Measurements from ENCODE around the gene KRTAP12-3.

The KRTAP12-3 gene, protein sequence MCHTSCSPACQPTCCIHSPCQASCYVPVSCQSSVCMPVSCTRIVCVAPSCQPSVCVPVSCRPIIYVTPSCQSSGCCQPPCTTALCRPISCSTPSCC

GRCh38 chr21:44657635-44658540 is at the start of gene KRTAP12-3:
TSS of gene KRTAP12-3 (plus strand) at chr21:44657932. CDS start at chr21:44657980, 48 bp downstream.
- TF ChIP-seq GATA3 (IDR thresholded peaks at IDR 0.05; ENCODE audit: low read depth, low read length): no peak
- TF ChIP-seq GATA2 (IDR thresholded peaks at IDR 0.05; ENCODE audit: low read depth, low read length): no peak

- TF ChIP-seq GATA3 (IDR thresholded peaks at IDR 0.05; ENCODE audit: low read depth, low read length) (no peak), GATA2 (IDR thresholded peaks at IDR 0.05; ENCODE audit: low read depth, low read length) (no peak)
Observed at GRCh38 chr21:44609193-44609592, 48.5 kb upstream of the KRTAP12-3 start.

DNA sequence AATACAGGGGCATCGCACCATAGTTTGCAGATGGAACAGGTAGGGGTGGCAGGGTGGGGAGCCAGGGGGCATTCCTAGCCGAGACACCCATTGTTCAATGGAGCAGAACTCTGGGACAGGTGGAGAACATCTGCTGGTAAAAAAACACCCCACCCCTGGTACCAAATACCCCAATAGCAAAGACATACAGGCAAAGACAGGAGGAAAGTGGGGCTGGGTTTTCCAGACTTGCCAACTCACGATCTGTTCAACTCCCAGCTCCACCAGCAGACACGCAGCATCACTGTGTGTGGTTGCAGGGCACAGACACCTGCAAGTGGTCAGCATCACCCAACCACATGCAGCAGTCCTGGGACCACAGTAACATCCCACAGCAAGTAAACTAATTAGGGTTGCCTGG is 46.2 kb upstream of the KRTAP12-3 start:
- TF ChIP-seq GATA2 (IDR thresholded peaks at IDR 0.05; ENCODE audit: low read depth, low read length) (no peak), GATA3 (IDR thresholded peaks at IDR 0.05; ENCODE audit: low read depth, low read length) (no peak)

DNA sequence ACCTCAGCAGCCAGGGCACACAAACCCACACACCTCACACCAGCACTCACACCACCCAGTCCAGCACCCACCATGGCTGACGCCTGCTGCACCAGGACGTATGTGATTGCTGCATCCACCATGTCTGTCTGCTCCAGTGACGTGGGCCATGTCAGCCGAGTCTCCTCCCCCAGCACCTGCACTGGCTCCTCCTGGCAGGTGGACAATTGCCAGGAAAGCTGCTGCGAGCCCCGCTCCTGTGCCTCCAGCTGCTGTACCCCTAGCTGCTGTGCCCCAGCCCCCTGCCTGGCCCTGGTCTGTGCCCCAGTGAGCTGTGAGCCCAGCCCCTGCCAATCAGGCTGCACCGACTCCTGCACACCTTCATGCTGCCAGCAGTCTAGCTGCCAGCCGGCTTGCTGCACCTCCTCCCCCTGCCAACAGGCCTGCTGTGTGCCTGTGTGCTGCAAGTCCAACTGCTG is 45.7 kb upstream of the KRTAP12-3 start, which contains the start of gene KRTAP10-8:
Gene KRTAP10-8 (plus strand): TSS at position 51 of the 458 bp plus-strand sequence. CDS start 22 bp downstream, at position 73.
- TF ChIP-seq GATA3 (IDR thresholded peaks at IDR 0.05; ENCODE audit: low read depth, low read length) (no peak), GATA2 (IDR thresholded peaks at IDR 0.05; ENCODE audit: low read depth, low read length) (no peak)

DNA sequence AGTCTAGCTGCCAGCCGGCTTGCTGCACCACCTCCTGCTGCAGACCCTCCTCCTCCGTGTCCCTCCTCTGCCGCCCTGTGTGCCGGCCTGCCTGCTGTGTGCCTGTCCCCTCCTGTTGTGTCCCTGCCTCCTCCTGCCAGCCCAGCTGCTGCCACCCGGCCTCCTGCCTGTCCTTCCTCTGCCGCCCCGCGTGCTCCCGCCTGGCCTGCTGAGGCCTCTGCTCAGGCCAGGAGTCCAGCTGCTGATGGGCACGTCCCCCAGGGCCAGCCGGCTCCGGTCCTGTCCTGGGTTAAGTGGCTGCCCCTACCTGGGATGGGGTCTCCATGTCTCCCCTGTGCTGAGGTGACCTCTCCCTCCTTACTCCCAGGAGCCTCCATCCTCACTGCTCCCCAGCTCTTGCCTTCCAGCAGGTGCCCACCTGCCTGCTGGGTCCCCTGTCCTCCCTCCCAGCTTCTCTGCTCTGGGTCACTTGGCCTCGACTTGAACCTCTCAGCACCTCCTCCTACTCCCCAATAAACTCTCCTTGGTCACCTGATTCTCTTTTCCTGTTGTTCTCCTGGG is 45.0 kb upstream of the KRTAP12-3 start:
- TF ChIP-seq GATA3 (IDR thresholded peaks at IDR 0.05; ENCODE audit: low read depth, low read length): no peak

GRCh38 chr21:44613386-44614155 is 44.2 kb upstream of the KRTAP12-3 start:
- TF ChIP-seq GATA2 (IDR thresholded peaks at IDR 0.05; ENCODE audit: low read depth, low read length) (no peak), GATA3 (IDR thresholded peaks at IDR 0.05; ENCODE audit: low read depth, low read length) (no peak)

GRCh38 chr21:44614161-44614631 is 43.5 kb upstream of the KRTAP12-3 start:
- TF ChIP-seq GATA2 (IDR thresholded peaks at IDR 0.05; ENCODE audit: low read depth, low read length) (no peak), GATA3 (IDR thresholded peaks at IDR 0.05; ENCODE audit: low read depth, low read length) (no peak)

GRCh38 chr21:44614961-44615391 is 42.8 kb upstream of the KRTAP12-3 start:
- TF ChIP-seq GATA3 (IDR thresholded peaks at IDR 0.05; ENCODE audit: low read depth, low read length): no peak
- TF ChIP-seq GATA2 (IDR thresholded peaks at IDR 0.05; ENCODE audit: low read depth, low read length): no peak

GRCh38 chr21:44615466-44615865 is 42.3 kb upstream of the KRTAP12-3 start:
- no peak for TF ChIP-seq GATA2 (IDR thresholded peaks at IDR 0.05; ENCODE audit: low read depth, low read length)
- no peak for TF ChIP-seq GATA3 (IDR thresholded peaks at IDR 0.05; ENCODE audit: low read depth, low read length)

GRCh38 chr21:44615911-44616590 is 41.7 kb upstream of the KRTAP12-3 start:
- TF ChIP-seq GATA2 (IDR thresholded peaks at IDR 0.05; ENCODE audit: low read depth, low read length) (no peak), GATA3 (IDR thresholded peaks at IDR 0.05; ENCODE audit: low read depth, low read length) (no peak)

- no peak for TF ChIP-seq GATA2 (IDR thresholded peaks at IDR 0.05; ENCODE audit: low read depth, low read length)
- no peak for TF ChIP-seq GATA3 (IDR thresholded peaks at IDR 0.05; ENCODE audit: low read depth, low read length)
Observed at GRCh38 chr21:44616591-44616926, 41.2 kb upstream of the KRTAP12-3 start.

DNA sequence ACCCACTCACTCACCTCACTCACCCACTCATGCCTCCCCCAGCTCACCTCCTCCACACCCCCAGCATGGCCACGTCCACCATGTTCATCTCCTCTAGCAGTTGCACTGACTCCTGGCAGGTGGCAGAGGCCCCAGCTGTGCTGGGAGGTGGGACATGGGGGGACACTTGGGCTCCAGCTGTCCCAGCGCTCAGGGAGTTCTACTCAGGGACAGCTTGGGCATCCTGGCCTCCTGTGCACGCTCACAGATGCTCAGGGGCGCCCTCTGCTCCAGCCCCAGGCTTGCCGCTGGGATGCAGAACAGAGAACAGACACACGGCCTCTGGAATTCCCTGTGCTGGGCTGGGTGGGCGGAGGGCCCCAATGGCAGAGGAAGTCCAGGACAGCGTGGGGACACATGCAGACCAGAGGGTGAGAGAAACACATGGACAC is 40.6 kb upstream of the KRTAP12-3 start:
- TF ChIP-seq GATA2 (IDR thresholded peaks at IDR 0.05; ENCODE audit: low read depth, low read length) (no peak), GATA3 (IDR thresholded peaks at IDR 0.05; ENCODE audit: low read depth, low read length) (no peak)

DNA sequence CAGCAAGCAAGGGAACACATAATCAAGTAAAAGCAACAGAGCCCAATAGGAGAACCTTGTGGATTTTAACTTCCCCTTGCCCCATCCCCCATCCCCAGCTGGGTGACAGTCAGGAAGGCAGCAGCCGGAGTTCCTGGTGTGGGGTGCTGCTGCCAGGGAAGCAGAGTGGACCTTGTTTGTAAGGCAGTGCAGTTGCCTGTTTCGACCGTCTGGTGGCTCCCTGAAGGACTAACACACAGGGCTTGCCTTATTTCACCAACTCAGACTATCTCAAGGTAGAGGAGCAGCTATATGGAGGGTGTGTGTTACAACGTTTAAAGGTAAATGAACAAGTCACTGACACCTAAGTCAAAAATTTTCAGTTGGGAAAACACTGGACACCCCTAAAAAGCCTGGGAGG is 39.2 kb upstream of the KRTAP12-3 start:
- TF ChIP-seq GATA2 (IDR thresholded peaks at IDR 0.05; ENCODE audit: low read depth, low read length): no peak
- TF ChIP-seq GATA3 (IDR thresholded peaks at IDR 0.05; ENCODE audit: low read depth, low read length): no peak
